ENCODE data around the gene OR56A1. TPM values are rescaled to one million over a fixed set of nuclear protein-coding genes. Genes with fewer than 3 reads are reported as not detected.

OR56A1 gene
- total and polyA plus RNA-seq, 9 of the 15 experiments (the other 6 are each of a cell fraction or from before 2014, with no cell fraction given): not detected

GRCh38 chr11:6013042-6013441 lies 17.5 kb downstream of the OR56A1 start:
- POLR2A ChIA-PET: no interaction called here
- DNase-seq (ENCODE audit: extremely low read depth in 1 of 4, low spot score in 3 of 4): no peak
- Histone ChIP-seq H3K79me2 (ENCODE audit: control insufficient read depth, insufficient read depth, low read length) (no peaks in the 10 kb centered on the region), H3K9me3 (replicated peaks; ENCODE audit: control insufficient read depth, insufficient read depth, low read depth, low read length) (no peaks in the 10 kb centered on the region; the same call in 1 of the 2 replicates), H3K36me3 (ENCODE audit: control insufficient read depth, insufficient read depth, low read length) (no peaks in the 10 kb centered on the region), H3K4me3 (no peak overlapping the region), H4K20me1 (replicated peaks; ENCODE audit: control insufficient read depth, insufficient read depth, low read length) (no peaks in the 10 kb centered on the region), H3K27me3 (ENCODE audit: control insufficient read depth in 2 of 2, insufficient read depth in 2 of 2, low read length in 2 of 2) (no peaks in the 10 kb centered on the region), H3K4me1 (replicated peaks in 1 of 2; ENCODE audit: control insufficient read depth in 2 of 2, insufficient read depth in 2 of 2, low read length in 2 of 2) (no peaks in the 10 kb centered on the region), H3K9me1 (ENCODE audit: control insufficient read depth, insufficient read depth, low read length) (no peaks in the 10 kb centered on the region), H3K27ac (ENCODE audit: extremely low read depth, low read depth, low read length) (no peak overlapping the region), H3K4me2 (ENCODE audit: insufficient read depth, low read length) (no peak overlapping the region), H2AFZ (ENCODE audit: low read depth, low read length) (no peak overlapping the region), H3K9ac (ENCODE audit: insufficient read depth in 1 of 2, low read depth in 2 of 2, low read length in 2 of 2) (no peak overlapping the region)
- CTCF ChIA-PET (ENCODE audit: low intra/inter-chr PET ratio): no interaction called here
- 0% methylated on average over 2 of the region's 3 CpGs for WGBS (ENCODE audit: insufficient coverage, low coverage, missing lambda C conversion rate)
- FAIRE-seq: no peak
- in situ Hi-C loops (cut with MboI): no loop called here
- BruUV-seq (replicated peaks): no TSS peak
- intact Hi-C loops (cut with micrococcal nuclease): no loop called here
- TF ChIP-seq GABPA (tag; conservative IDR thresholded peaks at IDR 0.05; ENCODE audit: low read depth): no peak
- TF ChIP-seq ARHGAP35 (IDR thresholded peaks at IDR 0.05; ENCODE audit: partially characterized antibody): no peak
- no peak for TF ChIP-seq KDM5B (IDR thresholded peaks at IDR 0.05; ENCODE audit: insufficient replicate concordance, low read depth, low read length)
- no peak for TF ChIP-seq HDAC1 (IDR thresholded peaks at IDR 0.05)
- TF ChIP-seq ZNF316 (IDR thresholded peaks at IDR 0.05): no peak
- TF ChIP-seq TAL1 (IDR thresholded peaks at IDR 0.05): no peak
- TF ChIP-seq SREBF1 (IDR thresholded peaks at IDR 0.05; ENCODE audit: borderline replicate concordance, low read depth, low read length): no peak
- no peak for TF ChIP-seq TAF9B (IDR thresholded peaks at IDR 0.05; ENCODE audit: partially characterized antibody)
- no peak for TF ChIP-seq MLLT1 (IDR thresholded peaks at IDR 0.05)
- no peak for TF ChIP-seq ZBTB5 (IDR thresholded peaks at IDR 0.05)
- no peak for TF ChIP-seq CBFB (CRISPR knock-in tag; IDR thresholded peaks at IDR 0.05)
- TF ChIP-seq CHD2 (IDR thresholded peaks at IDR 0.05; ENCODE audit: low read depth, low read length): no peak
- TF ChIP-seq CC2D1A (IDR thresholded peaks at IDR 0.05): no peak
- no peak for TF ChIP-seq KLF16 (IDR thresholded peaks at IDR 0.05)
- no peak for TF ChIP-seq HDAC6 (IDR thresholded peaks at IDR 0.05; ENCODE audit: low read depth, low read length)
- no peak for TF ChIP-seq ATF7 (IDR thresholded peaks at IDR 0.05)
- TF ChIP-seq, protein P1, sequence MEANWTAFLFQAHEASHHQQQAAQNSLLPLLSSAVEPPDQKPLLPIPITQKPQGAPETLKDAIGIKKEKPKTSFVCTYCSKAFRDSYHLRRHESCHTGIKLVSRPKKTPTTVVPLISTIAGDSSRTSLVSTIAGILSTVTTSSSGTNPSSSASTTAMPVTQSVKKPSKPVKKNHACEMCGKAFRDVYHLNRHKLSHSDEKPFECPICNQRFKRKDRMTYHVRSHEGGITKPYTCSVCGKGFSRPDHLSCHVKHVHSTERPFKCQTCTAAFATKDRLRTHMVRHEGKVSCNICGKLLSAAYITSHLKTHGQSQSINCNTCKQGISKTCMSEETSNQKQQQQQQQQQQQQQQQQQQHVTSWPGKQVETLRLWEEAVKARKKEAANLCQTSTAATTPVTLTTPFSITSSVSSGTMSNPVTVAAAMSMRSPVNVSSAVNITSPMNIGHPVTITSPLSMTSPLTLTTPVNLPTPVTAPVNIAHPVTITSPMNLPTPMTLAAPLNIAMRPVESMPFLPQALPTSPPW (CRISPR knock-in tag; IDR thresholded peaks at IDR 0.05): no peak
- no peak for TF ChIP-seq BDP1 (IDR thresholded peaks at IDR 0.05; ENCODE audit: insufficient read depth, insufficient read length)
- no peak for TF ChIP-seq MBD2 (IDR thresholded peaks at IDR 0.05; ENCODE audit: borderline replicate concordance, low read depth)
- ATAC-seq: no peak
